ENCODE measurements around the gene UST. TPM values are rescaled to one million over a fixed set of nuclear protein-coding genes. Genes with fewer than 3 reads are reported as not detected.
A peak's percentile ranks its signal among the peaks of the same experiment; 100 is the strongest.

The UST gene
- total and polyA plus RNA-seq, 9 of the 15 experiments (the other 6 are each of a cell fraction or from before 2014, with no cell fraction given), result 0.04 to 0.10 TPM; not detected in 7

- no TSS peak for BruUV-seq (replicated peaks)
- no peak for FAIRE-seq
- Histone ChIP-seq H3K36me3 (ENCODE audit: control insufficient read depth, insufficient read depth, low read length) (no peaks in the 10 kb centered on the region), H3K79me2 (ENCODE audit: control insufficient read depth, insufficient read depth, low read length) (no peaks in the 10 kb centered on the region), H3K4me1 (replicated peaks in 1 of 2; ENCODE audit: control insufficient read depth in 2 of 2, insufficient read depth in 2 of 2, low read length in 2 of 2) (peaks cover 9 to 32% of the 10 kb centered on the region in 2 experiments; a peak in 4 of 5 replicates), H3K27me3 (ENCODE audit: control insufficient read depth in 2 of 2, insufficient read depth in 2 of 2, low read length in 2 of 2) (no peaks in the 10 kb centered on the region), H3K4me2 (ENCODE audit: insufficient read depth, low read length) (no peak overlapping the region), H2AFZ (ENCODE audit: low read depth, low read length) (peak overlapping the region; percentile 34; the same call in 1 of the 2 replicates), H4K20me1 (replicated peaks; ENCODE audit: control insufficient read depth, insufficient read depth, low read length) (no peaks in the 10 kb centered on the region), H3K4me3 (no peak overlapping the region), H3K9ac (ENCODE audit: insufficient read depth in 1 of 2, low read depth in 2 of 2, low read length in 2 of 2) (no peak overlapping the region), H3K9me3 (replicated peaks; ENCODE audit: control insufficient read depth, insufficient read depth, low read depth, low read length) (0 out of 2 replicates have a peak, but pooled peaks cover 2% of the 10 kb centered on the region), H3K9me1 (ENCODE audit: control insufficient read depth, insufficient read depth, low read length) (no peaks in the 10 kb centered on the region), H3K27ac (ENCODE audit: extremely low read depth, low read depth, low read length) (no peak overlapping the region)
- intact Hi-C loops (cut with micrococcal nuclease) (no loop called here), in situ Hi-C loops (cut with MboI) (no loop called here)
- POLR2A ChIA-PET, result interaction anchor here (1.1 kb wide), 1 partner anchor 10 kb away, joined by 3 read pairs; no protein-coding TSS in a partner anchor
- no peak for DNase-seq (ENCODE audit: extremely low read depth in 1 of 4, low spot score in 3 of 4)
- WGBS (ENCODE audit: insufficient coverage, low coverage, missing lambda C conversion rate), result 57% methylated on average over 4 of the region's 4 CpGs
- CTCF ChIA-PET (ENCODE audit: low intra/inter-chr PET ratio), result no interaction called here
- TF ChIP-seq TCFL5 (CRISPR knock-in tag; conservative IDR thresholded peaks at IDR 0.05) (no peak), ZFX (CRISPR knock-in tag; IDR thresholded peaks at IDR 0.05) (no peak), XRCC4 (IDR thresholded peaks at IDR 0.05; ENCODE audit: extremely low read depth, insufficient read depth, insufficient read length) (no peak), ZNF282 (CRISPR knock-in tag; IDR thresholded peaks at IDR 0.05) (no peak), ZNF263 (CRISPR knock-in tag; IDR thresholded peaks at IDR 0.05; ENCODE audit: borderline replicate concordance) (no peak), ZNF583 (CRISPR knock-in tag; IDR thresholded peaks at IDR 0.05) (peak; percentile 95; the same call in 1 of the 2 replicates), CCNT2 (IDR thresholded peaks at IDR 0.05; ENCODE audit: borderline replicate concordance, extremely low read depth, insufficient read length, low read depth, low read length) (no peak), TFE3 (CRISPR knock-in tag; IDR thresholded peaks at IDR 0.05) (no peak)
- ATAC-seq, result no peak
These were observed 376.3 kb downstream of the UST start for GRCh38 chr6:149122850-149123821.
